HL-60 (cell line): ENCODE results near the gene LRRC8E.

Experiments
- POLR2AphosphoS5 ChIP-seq: IDR thresholded peaks from 2 replicates; pipeline ENCODE4 v1.6.1; 2012; ENCODE audit warnings: low read depth
- SPI1 ChIP-seq: IDR thresholded peaks from 2 replicates; pipeline ENCODE4 v1.6.1; 2012; ENCODE audit warnings: low read depth, mild to moderate bottlenecking, borderline replicate concordance
- TF ChIP-seq, protein P1 (sequence below): IDR thresholded peaks from one replicate; pipeline ENCODE4 v1.5.1; 2011; ENCODE audit warnings: low read length, control low read depth, inconsistent platforms; ENCODE audit not compliant: insufficient read depth

- TF ChIP-seq, protein P1, sequence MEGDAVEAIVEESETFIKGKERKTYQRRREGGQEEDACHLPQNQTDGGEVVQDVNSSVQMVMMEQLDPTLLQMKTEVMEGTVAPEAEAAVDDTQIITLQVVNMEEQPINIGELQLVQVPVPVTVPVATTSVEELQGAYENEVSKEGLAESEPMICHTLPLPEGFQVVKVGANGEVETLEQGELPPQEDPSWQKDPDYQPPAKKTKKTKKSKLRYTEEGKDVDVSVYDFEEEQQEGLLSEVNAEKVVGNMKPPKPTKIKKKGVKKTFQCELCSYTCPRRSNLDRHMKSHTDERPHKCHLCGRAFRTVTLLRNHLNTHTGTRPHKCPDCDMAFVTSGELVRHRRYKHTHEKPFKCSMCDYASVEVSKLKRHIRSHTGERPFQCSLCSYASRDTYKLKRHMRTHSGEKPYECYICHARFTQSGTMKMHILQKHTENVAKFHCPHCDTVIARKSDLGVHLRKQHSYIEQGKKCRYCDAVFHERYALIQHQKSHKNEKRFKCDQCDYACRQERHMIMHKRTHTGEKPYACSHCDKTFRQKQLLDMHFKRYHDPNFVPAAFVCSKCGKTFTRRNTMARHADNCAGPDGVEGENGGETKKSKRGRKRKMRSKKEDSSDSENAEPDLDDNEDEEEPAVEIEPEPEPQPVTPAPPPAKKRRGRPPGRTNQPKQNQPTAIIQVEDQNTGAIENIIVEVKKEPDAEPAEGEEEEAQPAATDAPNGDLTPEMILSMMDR: no peak
- TF ChIP-seq SPI1: no peak
- no peak for TF ChIP-seq POLR2AphosphoS5
Measured at GRCh38 chr19:7940841-7941240, 52.5 kb downstream of the LRRC8E start.
